Nephron progenitor cell (in vitro differentiated cells): ENCODE results near the gene NPAS2.

ENCODE experiments used
- DNase-seq: peaks from one replicate; pipeline ENCODE4 v3.0.0; 2021
- H3K27ac Mint-ChIP-seq: 2 replicates; pipeline ENCODE4 v1.8.0; 2021; ENCODE audit warnings: mild to moderate bottlenecking, moderate library complexity, mixed read lengths
- H3K27me3 Mint-ChIP-seq: 2 replicates; pipeline ENCODE4 v1.8.0; 2021; ENCODE audit warnings: mild to moderate bottlenecking, low read depth, mixed read lengths; ENCODE audit not compliant: poor library complexity
- H3K36me3 Mint-ChIP-seq: 2 replicates; pipeline ENCODE4 v1.8.0; 2021; ENCODE audit warnings: low read depth, mixed read lengths
- H3K4me1 Mint-ChIP-seq: 2 replicates; pipeline ENCODE4 v1.8.0; 2021; ENCODE audit warnings: mixed read lengths
- H3K4me3 Mint-ChIP-seq: 2 replicates; pipeline ENCODE4 v1.8.0; 2021; ENCODE audit warnings: mild to moderate bottlenecking, moderate library complexity, mixed read lengths
- H3K9me3 Mint-ChIP-seq: 2 replicates; pipeline ENCODE4 v1.8.0; 2021; ENCODE audit warnings: mild to moderate bottlenecking, moderate library complexity, mixed read lengths
- CTCF ChIP-seq: fragments of 200-600 bp; sonication (generic); IDR thresholded peaks from 2 replicates; pipeline ENCODE4 v1.5.0; 2021; ENCODE audit warnings: antibody characterized with exemption

NPAS2 gene

GRCh38 chr2:101014264-101014857 lies 194.4 kb downstream of the NPAS2 start:
- no peak for DNase-seq
- H3K36me3 Mint-ChIP-seq, result peaks cover 93% of the 10 kb centered on the region
- H3K4me3 Mint-ChIP-seq, result no peak overlapping the region
- peaks cover 24% of the 10 kb centered on the region for H3K9me3 Mint-ChIP-seq
- no peaks in the 10 kb centered on the region for H3K4me1 Mint-ChIP-seq
- peaks cover 5% of the 10 kb centered on the region for H3K27me3 Mint-ChIP-seq
- no peak overlapping the region for H3K27ac Mint-ChIP-seq
- no peak for TF ChIP-seq CTCF

GRCh38 chr2:101017371-101017770 lies 197.4 kb downstream of the NPAS2 start:
- Mint-ChIP-seq H3K27me3 (peaks cover 5% of the 10 kb centered on the region), H3K27ac (no peak overlapping the region), H3K9me3 (peaks cover 24% of the 10 kb centered on the region), H3K36me3 (peaks cover 91% of the 10 kb centered on the region), H3K4me1 (no peaks in the 10 kb centered on the region), H3K4me3 (no peak overlapping the region)
- no peak for TF ChIP-seq CTCF
- DNase-seq, result no peak

GRCh38 chr2:101018934-101019333 lies 199.0 kb downstream of the NPAS2 start:
- no peak for DNase-seq
- no peaks in the 10 kb centered on the region for H3K27me3 Mint-ChIP-seq
- no peak overlapping the region for H3K4me3 Mint-ChIP-seq
- H3K27ac Mint-ChIP-seq, result peak overlapping the region; percentile 49
- peaks cover 17% of the 10 kb centered on the region for H3K9me3 Mint-ChIP-seq
- peaks cover 90% of the 10 kb centered on the region for H3K36me3 Mint-ChIP-seq
- H3K4me1 Mint-ChIP-seq, result no peaks in the 10 kb centered on the region
- TF ChIP-seq CTCF, result no peak

- H3K4me1 Mint-ChIP-seq, result peaks cover 24% of the 10 kb centered on the region
- H3K27ac Mint-ChIP-seq, result no peak overlapping the region
- H3K27me3 Mint-ChIP-seq, result no peaks in the 10 kb centered on the region
- no peaks in the 10 kb centered on the region for H3K9me3 Mint-ChIP-seq
- TF ChIP-seq CTCF, result no peak
- no peak overlapping the region for H3K4me3 Mint-ChIP-seq
- H3K36me3 Mint-ChIP-seq, result peaks cover 71% of the 10 kb centered on the region
- DNase-seq, result no peak
These were observed 202.3 kb downstream of the NPAS2 start for GRCh38 chr2:101022221-101022620.

GRCh38 chr2:101023327-101024107 lies 203.6 kb downstream of the NPAS2 start:
- no peak for DNase-seq
- no peak for TF ChIP-seq CTCF
- Mint-ChIP-seq H3K27me3 (no peaks in the 10 kb centered on the region), H3K27ac (no peak overlapping the region), H3K36me3 (peaks cover 60% of the 10 kb centered on the region), H3K4me1 (peaks cover 24% of the 10 kb centered on the region), H3K9me3 (no peaks in the 10 kb centered on the region), H3K4me3 (no peak overlapping the region)

GRCh38 chr2:101025561-101025960 lies 205.6 kb downstream of the NPAS2 start:
- peaks cover 24% of the 10 kb centered on the region for H3K4me1 Mint-ChIP-seq
- DNase-seq, result no peak
- H3K27ac Mint-ChIP-seq, result no peak overlapping the region
- H3K9me3 Mint-ChIP-seq, result peaks cover 13% of the 10 kb centered on the region
- H3K36me3 Mint-ChIP-seq, result peaks cover 63% of the 10 kb centered on the region
- no peak overlapping the region for H3K4me3 Mint-ChIP-seq
- no peak for TF ChIP-seq CTCF
- H3K27me3 Mint-ChIP-seq, result no peaks in the 10 kb centered on the region
